RWPE1 (cell line): ENCODE data around the gene TMEM187.
"Not testable (repeated sequence)": the region's sequence is repeated elsewhere in the genome, so short reads cannot be mapped to it uniquely, and the experiment has no call there.

Experiments
- CTCF ChIA-PET: fragments of 350-600 bp; sonication (Branson Sonifier 250); formaldehyde crosslinking; extraction: SDS; loops from one replicate; lab custom pipeline; 2021; lab: Yijun Ruan, JAX
- POLR2A ChIA-PET: fragments of 400-600 bp; formaldehyde crosslinking; extraction: SDS; loops from one replicate; lab custom pipeline; 2020; ENCODE audit warnings: antibody characterized with exemption; ENCODE audit not compliant: low non-redundant PET; lab: Yijun Ruan, JAX
- DNase-seq: peaks from one replicate; pipeline ENCODE4 v3.0.0; 2012; ENCODE audit warnings: low spot score
- H3K27ac ChIP-seq: fragments of 450-650 bp; 2 replicates; pipeline ENCODE4 v1.5.1; 2017
- CTCF ChIP-seq: fragments of 450-650 bp; conservative IDR thresholded peaks from 2 replicates; pipeline ENCODE4 v1.5.1; 2017; ENCODE audit warnings: low read depth, mild to moderate bottlenecking

The TMEM187 gene

GRCh38 chrX:153971124-153971449 is 1.5 kb upstream of the TMEM187 start:
- H3K27ac ChIP-seq = peak overlapping the region; percentile 97
- ChIA-PET CTCF (interaction anchor here (0.7 kb wide), 1 partner anchor 42 kb away, joined by 3 read pairs; no protein-coding TSS in a partner anchor), POLR2A (no interaction called here)
- TF ChIP-seq CTCF = no peak
- DNase-seq = peak; percentile 67

- CTCF ChIA-PET = no interaction called here
- peak; percentile 67 for DNase-seq
- TF ChIP-seq CTCF = no peak
- POLR2A ChIA-PET = interaction anchor here (1.3 kb wide), 1 partner anchor 48 kb away, joined by 3 read pairs; the partner anchor contains the start of gene IRAK1
- peak within 1 kb of the TSS; percentile 97 for H3K27ac ChIP-seq
These were observed 845 bp upstream of the TMEM187 start, which contains the start of gene HCFC1 for GRCh38 chrX:153971450-153972367. TSS of gene HCFC1 (minus strand) at chrX:153971818. CDS start at chrX:153970840, 978 bp downstream.

GRCh38 chrX:153973127-153974002 is 811 bp downstream of the TMEM187 start:
- ChIA-PET CTCF (no interaction called here), POLR2A (interaction anchor here (1.3 kb wide), 1 partner anchor 47 kb away, joined by 3 read pairs; the partner anchor contains the start of gene IRAK1)
- no peak for DNase-seq
- TF ChIP-seq CTCF = no peak
- H3K27ac ChIP-seq = peak overlapping the region; percentile 97

GRCh38 chrX:153974003-153974725 is 1.6 kb downstream of the TMEM187 start:
- CTCF ChIA-PET = interaction anchor here (1.0 kb wide), 1 partner anchor 40 kb away, joined by 3 read pairs; no protein-coding TSS in a partner anchor
- DNase-seq = no peak
- POLR2A ChIA-PET = no interaction called here
- peak overlapping the region; percentile 97 for H3K27ac ChIP-seq
- TF ChIP-seq CTCF = no peak

- no peak for TF ChIP-seq CTCF
- no peak for DNase-seq
- CTCF ChIA-PET = interaction anchor here (1.0 kb wide), 1 partner anchor 39 kb away, joined by 3 read pairs; no protein-coding TSS in a partner anchor
- POLR2A ChIA-PET = no interaction called here
- peak overlapping the region; percentile 97 for H3K27ac ChIP-seq
These were observed 2.3 kb downstream of the TMEM187 start for GRCh38 chrX:153974726-153975286.

- POLR2A ChIA-PET = interaction anchor here (0.5 kb wide), 1 partner anchor 22 kb away, joined by 8 read pairs; no protein-coding TSS in a partner anchor
- DNase-seq, CTCF ChIA-PET, H3K27ac ChIP-seq: not testable (repeated sequence)
These were observed 7.8 kb downstream of the TMEM187 start for GRCh38 chrX:153980394-153980793.
